ENCODE results near the gene CDKN3.
"Not testable (repeated sequence)": the region's sequence is repeated elsewhere in the genome, so short reads cannot be mapped to it uniquely, and the experiment has no call there.

The CDKN3 gene

DNA sequence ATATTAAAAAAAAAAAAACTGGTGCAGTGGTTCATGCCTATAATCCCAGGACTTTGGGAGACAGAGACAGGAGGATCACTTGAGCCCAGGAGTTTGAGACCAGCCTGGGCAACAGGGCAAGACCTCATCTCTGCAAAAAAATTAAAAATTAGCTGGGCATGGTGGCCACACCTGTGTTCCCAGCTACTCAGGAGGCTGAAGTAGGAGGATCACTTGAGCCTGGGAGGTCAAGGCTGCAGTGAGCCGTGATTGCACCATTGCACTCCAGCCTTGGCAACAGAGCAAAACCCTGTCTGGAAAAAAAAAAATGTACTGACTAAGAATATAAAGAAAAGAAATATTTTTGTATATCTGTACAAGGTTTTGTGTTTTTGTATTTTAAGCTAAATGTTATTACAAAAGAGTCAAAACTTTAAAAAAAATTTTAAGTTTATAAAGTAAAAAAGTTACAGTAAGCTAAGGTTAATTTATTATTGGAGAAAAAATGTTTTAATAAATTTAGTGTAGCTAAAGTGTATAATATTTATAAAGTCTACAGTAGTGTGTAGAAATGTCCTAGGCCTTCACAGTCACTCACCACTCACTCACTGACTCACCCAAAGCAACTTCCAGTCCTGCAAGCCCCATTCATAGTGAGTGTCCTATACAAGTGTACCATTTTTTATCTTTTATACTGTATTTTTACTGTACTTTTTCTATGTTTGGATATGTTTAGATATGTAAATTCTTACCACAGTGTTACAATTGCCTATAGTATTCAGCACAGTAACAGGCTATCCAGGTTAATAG, 60.2 kb downstream of the CDKN3 start:
- not testable (repeated sequence) for DNase-seq (ENCODE audit: low spot score)

DNA sequence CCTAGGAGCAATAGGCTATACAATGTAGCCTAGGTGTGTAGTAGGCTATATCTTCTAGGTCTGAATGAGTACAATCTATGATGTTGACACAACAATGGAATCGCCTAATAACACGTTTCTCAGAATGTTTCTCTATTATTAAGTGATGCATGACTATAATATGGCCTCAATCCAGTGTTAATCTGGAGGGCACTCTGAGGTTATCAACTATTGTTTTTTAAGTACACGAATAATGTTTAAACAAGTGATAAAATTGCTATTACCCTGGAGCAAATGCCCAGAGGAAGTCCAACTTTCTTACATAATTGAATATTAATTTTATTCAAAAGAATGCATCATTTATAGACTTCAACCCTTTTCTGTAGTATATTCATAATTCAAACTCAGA, 60.8 kb downstream of the CDKN3 start:
- no peak for DNase-seq (ENCODE audit: low spot score)

DNA sequence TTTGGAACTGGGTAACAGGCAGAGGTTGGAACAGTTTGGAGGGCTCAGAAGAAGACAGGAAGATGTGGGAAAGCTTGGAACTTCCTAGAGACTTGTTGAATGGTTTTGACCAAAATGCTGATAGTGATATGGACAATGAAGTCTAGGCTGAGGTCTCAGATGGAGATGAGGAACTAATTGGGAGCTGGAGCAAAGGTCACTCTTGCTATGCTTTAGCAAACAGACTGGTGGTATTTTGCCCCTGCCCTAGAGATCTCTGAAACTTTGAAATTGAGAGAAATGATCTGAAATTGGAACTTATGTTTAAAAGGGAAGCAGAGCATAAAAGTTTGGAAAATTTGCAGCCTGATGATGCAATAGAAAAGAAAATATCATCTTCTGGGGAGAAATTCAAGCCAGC, 61.7 kb downstream of the CDKN3 start:
- not testable (repeated sequence) for DNase-seq (ENCODE audit: low spot score)

DNA sequence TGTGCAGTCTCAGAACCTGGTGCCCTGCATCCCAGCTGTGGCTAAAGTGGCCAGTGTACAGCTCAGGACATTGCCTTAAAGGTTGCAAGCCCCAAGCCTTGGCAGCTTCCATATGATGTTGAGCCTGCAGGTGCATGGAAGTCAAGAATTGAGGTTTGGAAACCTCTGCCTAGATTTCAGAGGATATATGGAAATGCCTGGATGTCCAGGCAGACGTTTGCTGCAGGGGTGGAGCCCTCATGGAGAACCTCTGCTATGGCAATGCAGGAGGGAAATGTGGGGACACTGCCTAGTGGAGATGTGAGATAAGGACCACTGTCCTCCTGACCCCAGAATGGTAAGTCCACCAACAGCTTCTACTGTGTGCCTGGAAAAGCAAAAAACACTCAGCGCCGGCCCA, 62.3 kb downstream of the CDKN3 start:
- no peak for DNase-seq (ENCODE audit: low spot score)

DNA sequence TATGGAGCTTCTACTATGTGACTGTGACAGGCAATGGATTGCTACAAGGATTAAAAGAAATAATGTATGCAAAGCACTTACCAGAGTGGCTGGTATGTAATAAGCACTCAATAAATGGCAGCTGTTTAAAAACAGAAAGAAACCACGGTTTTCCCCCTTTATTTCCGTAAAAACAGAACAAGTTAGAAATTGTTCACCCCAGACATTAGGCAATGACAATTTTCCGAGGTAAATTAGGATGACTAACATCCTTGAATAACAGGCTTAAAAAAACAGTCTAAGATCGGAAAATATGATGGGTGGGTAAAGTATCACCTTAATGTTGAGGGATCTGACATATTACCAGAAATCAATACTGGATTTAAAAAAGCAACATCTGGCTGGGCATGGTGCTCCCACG, 65.2 kb downstream of the CDKN3 start:
- DNase-seq (ENCODE audit: low spot score), result no peak

DNA sequence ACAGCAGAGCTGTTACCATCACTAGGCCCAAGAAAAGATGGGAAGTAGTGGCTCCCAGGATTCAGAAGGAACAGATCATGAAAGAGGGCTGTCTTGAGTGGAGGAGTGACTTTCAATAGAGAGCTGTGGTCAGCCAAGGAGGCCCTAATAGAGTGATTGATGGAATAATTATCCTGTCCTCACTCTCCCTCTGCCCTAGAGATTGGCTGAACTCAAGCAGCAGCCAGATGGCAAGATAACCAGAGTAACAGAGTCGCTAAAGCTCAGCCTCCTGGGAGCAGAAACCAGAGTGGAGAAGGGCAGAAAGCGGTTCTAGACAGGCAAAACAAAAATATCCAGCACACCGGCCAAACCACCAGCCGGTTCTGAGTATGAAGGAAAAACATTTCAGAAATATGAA, 68.8 kb downstream of the CDKN3 start:
- DNase-seq (ENCODE audit: low spot score), result no peak

DNA sequence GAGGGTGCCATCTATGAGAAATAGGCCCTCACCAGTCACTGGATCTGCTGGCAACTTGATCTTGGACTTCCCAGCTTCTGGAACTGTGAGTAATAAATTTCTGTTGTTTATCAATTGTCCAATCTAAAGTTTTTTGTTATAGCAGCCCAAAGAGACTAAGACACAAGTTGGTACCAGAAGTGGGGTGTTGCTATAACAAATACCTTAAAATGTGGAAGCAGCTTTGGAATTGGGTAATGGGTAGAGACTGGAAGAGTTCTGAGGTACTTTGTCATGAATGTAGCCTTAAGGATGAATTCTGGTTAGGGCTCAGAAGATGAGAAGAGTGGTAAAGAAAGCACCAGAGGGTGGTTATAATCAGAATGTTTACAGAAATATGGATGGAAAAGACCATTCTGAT, 70.5 kb downstream of the CDKN3 start:
- no peak for DNase-seq (ENCODE audit: low spot score)

Measured in kidney capillary endothelial cell (primary cell).